ENCODE measurements around the gene ELMOD1. TPM values are rescaled to one million over a fixed set of nuclear protein-coding genes. Genes with fewer than 3 reads are reported as not detected.

The ELMOD1 gene
- polyA plus RNA-seq, 3 donors: 0.18 to 0.36 (median 0.23) TPM

DNA sequence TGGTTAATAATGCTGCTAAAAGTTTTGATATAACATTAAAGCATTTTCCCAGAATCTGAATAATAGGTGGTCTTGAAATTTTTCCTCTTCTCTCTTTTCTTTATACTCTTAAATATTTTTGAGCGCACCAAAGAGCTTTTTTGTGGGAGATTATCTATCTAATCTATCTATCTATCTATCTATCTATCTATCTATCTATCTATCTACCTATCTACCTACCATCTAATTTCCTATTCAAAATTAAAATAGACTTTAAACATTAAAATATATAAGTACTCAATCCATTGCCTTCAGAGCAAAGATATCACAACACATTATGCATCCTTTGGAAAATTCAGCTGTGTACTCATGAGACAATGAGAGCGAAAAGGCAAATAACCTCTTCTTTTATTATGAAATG is 55.8 kb downstream of the ELMOD1 start:
- DNase-seq: no peak

DNA sequence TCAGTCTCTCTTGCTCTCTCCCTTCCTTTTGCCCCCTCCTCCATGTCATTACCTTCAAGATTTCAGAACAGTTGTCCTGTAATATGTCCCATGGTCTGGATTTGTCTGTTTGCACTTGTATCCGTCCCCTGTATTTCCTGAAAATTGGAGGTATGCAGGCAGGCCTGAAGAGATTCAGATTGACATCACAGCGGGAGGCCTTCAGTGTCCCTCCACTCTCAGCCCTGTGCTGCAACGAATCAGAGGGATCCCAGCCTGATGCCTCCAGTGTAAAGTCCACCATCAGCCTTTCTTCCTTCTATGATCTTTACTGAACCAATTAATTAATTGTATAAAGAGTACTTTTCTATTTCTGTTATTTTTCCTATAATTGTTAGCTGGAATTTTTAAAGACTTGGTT is 57.3 kb downstream of the ELMOD1 start:
- DNase-seq: no peak

DNA sequence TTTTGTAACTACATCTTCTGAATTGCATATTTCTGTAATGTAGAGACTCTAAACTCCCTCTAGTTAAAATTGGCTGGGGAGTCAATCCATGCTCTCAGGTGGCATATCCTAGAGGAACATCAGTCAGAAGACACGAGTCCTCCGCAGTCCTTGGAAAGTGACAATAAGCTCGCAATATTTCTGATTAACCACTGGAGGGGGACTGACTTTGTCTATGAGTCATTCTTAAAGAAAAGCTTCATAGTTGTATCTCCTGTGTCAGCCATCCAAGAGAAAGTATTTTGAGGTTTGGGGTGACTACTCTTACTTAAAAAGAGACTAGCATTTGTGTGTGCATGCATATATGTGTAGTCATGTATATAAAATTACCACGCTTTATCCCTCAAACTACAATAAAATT is 60.7 kb downstream of the ELMOD1 start:
- no peak for DNase-seq

DNA sequence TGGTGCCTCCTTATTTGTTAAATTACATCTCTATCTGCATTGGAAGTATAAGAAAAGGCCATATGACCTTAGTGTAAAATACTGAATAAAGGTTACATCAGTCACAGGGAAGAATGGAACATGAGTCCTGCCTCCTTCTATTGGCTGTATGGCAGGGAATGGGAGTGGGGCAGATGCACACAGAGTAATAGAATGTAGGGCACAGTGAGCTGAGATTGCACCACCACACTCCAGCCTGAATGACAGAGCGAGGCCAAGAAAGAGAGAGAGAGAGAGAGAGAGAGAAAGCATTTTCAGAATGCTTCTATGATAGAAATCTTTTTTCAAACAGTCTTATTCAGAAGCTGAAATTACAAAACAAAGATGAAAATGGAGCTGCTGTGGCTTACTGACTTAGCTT is 62.1 kb downstream of the ELMOD1 start:
- DNase-seq: no peak

DNA sequence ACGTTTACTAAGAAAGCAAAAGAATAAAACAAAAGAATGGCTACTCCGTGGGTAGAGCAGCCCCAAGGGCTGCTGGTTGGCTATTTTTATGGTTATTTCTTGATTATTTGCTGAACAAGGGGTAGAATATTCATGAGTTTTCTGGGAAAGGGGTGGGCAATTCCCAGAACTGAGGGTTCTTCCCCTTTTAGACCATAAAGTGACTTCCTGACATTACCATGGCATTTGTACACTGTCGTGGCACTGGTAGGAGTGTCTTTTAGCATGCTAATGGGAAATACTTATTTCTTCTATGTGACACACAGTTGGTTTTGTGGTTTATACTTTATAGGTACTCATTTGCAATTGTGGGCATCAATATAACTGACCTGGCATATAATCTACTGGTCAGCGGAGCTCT is 64.7 kb downstream of the ELMOD1 start:
- no peak for DNase-seq

DNA sequence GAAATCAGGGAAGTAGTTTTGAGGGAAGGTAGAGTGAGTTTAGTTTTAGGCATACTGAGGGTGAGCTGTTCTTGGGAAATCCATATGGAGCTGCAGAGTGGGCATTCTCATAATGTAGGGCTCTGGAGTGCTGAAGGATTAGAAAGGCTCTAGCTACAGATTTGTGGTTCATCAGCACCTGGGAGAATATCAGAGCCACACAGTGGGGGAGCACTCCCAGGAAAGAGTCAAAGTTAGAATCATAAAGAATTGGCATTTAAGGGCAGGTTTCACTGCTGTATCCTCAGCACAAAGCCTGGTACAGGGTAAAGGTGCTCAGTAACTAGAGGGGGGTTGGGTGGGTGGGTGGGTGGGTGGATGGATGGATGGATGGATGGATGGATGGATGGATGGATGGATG is 68.4 kb downstream of the ELMOD1 start:
- no peak for DNase-seq

DNA sequence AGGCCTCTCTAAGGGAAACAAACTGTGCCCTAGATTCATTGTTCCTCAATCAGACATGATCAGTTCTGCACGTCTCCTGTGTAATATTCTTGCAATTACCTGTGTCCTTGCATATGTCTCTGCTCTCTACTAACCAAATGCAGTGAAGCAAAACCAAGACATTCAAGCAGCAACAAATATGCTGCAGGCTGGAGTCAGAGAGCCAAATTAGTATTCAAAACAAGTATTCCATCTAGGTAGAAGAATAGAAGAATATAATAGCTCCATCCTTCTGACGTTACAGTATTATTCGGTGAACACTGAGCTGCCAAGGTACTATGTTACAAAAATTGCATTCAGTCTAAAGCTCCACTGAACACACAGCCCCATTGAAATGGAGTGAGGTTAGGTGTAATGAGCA is 69.1 kb downstream of the ELMOD1 start:
- DNase-seq: no peak

DNA sequence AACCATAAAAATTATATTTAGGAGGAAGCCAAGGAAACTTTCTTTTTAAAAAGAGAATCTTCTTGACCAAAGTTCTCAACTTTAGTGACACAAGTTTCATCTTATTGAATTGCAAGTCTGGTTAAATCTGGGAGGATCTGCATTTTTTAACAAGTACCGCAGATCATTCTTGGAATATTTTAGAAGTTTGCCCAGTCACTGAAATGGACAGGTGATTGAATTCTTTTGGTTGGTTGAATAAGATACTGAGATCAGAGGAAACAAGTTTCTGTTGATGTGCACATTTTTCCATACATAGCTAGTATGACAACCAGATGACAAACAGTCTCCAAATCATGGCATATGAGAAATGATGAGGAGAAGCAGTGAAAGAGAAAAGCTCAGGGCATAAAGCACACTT is 70.7 kb downstream of the ELMOD1 start:
- no peak for DNase-seq

DNA sequence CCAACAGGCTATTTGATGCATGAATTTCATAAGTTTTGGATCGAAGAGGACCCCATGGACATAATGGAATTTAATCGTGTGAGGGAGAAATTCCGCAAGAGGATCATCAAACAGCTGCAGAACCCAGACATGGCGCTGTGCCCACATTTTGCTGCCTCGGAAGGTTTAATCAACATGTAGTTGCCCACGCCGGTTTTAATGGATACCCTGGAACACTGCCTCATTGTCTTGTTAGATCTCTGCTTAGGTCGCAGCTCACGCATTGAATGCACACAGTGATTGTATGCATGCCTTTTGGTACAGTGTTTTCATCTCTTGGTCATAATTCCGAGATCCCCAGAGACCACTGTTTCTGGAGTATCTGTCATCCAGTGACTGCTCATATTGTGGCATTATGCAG is 74.1 kb downstream of the ELMOD1 start:
- no peak for DNase-seq

DNA sequence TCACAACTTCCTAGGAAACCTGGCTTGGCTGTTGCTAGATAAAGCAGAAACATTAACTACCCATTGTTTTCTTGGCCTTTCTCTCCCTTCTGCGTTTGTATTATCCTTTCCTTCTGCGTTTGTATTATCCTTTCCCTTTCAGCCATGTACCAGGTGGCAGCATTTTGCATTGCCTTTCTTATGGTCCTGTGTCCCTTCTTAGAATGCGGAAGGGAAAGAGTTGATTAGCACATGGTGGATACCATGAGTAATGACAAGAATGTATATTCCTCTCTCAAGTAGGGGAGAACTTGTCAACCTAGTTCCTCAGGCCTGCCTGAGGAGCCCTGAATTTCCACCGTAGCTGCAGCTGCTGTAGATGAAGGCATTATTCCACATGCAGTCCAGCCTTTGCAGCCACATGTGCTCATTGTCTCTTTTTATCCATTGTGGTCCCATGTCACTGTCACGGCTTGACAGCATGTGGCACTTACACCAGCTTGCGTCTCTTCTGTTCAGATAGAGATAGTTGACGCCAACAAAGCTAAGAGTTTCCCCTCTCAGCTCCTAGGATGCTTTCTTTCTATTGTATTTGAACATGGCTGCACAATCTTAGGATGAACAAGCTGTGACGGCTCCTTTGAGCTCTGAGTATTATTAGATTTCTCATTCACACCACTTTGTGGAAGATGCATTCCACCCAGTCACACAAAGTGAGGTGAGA is 76.1 kb downstream of the ELMOD1 start:
- no peak for DNase-seq

DNA sequence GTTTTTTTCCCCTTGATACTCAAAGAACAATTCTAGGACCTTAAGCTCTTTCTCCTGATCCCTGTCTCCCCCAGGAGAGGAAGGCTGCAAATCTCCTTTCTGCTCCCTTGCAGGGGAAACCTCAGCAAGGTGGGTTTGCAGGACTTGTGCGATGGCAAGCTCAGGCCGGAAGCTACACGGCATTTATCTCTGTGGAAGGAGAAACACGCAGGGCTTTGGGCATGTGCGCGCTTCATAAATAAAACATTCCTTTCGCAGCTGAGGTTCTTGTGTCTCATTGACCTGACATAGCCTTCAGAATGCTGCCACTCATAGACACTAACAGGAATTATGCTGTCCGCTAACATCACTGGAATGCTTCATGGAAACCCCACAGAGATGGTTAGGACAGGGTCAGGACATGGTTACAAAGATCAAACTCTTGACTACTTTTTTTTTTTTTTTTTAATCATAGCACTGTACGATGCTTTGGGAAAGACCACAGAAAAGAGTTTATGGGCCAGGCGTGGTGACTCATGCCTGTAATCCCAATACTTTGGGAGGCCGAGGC is 78.3 kb downstream of the ELMOD1 start:
- DNase-seq: no peak

DNA sequence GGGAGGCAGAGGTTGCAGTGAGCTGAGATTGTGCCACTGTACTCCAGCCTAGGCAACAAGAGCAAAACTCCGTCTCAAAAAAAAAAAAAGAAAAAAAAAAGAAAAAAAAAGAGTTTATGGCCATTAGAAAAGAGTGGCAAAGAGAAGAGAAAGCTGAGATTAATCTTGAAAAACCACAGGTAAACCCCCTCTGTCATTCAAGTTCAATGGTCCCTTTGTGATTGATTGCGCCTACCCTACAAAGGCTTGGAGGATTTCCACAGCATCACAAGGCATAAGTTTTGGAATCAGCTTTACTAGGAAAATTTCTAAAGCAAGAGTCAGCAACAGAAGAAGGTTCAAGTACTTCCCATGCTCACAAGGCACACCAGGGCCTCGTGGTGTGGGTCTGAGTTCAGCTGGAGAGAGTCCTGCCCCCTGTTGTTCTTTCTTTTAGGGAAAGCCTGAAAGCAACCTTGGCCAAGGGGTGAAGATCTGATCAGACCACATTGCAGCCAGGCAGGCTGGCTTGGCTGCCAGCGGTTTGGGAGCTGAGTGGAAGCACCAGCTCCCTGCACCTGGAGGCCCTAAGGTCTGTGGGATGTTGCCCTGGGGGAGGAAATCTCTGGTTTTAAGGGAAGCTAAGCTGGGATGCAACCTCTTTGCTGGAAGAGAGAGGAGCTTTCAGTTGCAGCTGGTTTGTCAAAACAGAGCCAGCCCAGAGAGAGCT is 79.1 kb downstream of the ELMOD1 start:
- no peak for DNase-seq

DNA sequence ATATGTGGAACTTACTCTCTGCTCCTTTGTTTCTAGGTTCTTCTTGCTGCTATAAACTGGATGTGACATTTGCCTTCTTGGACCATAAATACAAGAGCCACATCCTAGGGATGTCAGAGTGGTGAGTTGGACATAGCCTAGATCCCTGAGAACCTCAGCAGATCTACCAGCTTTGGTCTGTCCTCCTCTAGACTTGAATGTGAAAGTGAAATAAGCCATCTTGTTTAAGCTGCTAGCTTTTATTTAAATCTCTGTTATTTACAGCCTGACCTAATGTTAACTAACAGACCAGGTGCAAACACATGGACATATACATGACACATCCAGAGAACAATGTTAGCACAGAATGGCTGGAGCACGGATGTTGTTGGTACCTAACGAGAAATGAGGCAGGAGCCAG is 85.0 kb downstream of the ELMOD1 start:
- DNase-seq: no peak

DNA sequence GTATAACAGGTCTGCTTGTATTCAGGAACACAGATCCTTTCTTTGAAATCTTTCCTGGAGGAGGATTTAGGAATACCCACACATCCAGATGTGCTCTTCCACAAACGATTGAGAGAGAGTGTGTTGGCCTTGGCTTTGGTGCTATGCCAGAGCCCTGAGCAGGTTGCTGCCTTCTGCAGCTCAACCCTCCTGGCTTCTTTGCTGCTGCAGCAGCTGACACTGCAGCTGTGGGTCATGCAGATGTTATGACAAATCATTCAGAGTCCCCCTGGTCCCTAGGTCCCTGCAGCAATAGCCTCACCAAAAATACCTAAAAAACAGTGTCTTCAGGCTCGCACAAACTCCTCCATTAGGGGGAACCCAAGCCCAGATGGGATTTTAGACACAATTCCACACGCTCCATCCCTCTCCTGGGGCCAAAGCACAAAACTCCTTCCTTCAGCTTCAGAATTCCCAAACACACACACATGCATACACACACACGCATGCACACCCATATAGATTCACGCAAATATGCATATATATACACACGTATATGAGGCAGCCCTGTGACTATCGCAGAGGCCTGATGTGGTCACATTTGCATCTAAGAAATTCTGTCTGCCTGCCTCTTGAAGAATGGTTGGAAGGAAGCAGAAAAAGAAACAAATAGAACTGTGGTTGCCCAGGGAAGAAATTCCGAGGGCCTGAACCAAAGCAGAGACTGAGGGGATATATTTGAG is 85.5 kb downstream of the ELMOD1 start:
- no peak for DNase-seq

DNA sequence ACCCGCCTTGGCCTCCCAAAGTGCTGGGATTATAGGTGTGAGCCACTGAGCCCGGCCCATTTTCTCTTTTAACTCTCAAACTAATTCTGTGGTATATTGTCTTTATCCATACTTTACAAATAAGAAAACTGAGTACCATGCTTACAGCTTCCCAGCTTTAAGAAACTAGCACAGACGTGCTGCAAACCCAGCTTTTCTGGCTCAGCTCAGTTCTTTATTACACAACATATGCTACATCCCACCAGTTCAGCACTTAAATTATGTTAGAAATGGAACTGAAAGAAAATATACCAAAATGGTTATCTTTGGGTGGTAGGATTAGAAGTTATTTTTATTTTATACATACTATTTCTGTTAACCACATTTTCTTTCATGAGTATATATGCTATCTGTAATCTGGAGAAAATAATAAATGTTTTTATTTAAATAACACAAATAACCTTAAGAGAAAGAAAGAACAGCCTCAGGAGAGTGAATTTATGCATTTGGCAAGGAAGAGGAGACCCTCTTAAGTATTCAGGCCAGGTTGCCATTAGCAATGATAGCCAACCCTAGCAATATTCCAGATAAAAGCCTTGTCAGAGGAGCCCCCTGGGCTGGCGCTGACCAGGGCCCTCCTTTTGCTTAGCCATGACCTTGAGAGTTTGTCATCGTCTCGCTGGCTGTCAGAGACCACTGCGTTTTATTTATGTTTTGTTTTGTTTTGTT is 87.1 kb downstream of the ELMOD1 start:
- DNase-seq: peak; percentile 9

DNA sequence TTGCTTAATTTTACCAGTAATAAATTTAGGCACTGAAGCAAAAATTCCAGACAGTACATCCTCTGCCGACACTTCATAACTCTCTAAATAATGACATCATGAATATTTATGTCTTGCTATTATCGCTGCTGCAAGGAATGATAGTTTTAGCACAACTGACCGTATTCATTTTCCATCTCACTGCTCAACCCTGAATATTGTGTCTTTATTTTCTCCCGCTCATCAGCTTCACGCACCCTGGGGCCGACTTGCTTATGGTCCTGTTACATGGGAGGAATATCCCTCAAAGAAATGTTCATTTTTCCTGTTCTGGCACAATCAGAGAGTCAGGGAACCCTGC is 87.7 kb downstream of the ELMOD1 start:
- no peak for DNase-seq

DNA sequence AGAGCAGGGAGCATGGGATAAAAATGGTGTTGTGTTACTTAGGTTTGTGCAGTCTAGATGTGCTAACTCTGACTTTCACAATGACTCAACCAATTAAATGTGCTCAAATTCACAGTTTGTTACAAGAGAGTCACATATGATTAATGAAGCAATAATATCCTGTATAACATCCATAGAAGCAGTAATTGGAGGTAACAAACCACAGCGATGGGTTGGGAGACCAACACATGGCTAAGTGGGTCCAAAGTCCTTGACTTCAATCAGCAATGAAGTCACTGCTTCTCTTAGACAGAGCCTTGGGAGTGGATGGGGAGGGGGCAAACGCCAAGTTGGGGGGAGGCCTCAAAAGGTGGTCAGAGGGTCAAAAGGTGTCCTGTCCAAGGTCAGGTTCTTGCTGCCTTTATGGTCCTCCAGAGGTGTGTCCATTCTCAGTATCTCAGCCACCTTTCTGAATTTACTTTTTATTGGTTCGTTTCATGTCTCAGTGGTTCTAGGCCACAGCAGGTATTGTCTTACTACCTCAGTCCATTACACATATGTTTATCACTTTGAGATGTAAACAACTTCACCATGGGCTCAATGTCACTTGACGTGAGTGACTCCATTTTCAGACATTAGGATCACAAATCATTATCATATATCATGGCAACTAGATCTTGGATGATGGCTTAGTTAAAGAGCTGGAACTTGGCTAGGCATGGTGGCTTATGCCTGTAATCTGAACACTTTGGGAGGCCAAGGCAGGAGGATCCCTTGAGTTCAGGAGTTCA is 88.5 kb downstream of the ELMOD1 start:
- DNase-seq: no peak

DNA sequence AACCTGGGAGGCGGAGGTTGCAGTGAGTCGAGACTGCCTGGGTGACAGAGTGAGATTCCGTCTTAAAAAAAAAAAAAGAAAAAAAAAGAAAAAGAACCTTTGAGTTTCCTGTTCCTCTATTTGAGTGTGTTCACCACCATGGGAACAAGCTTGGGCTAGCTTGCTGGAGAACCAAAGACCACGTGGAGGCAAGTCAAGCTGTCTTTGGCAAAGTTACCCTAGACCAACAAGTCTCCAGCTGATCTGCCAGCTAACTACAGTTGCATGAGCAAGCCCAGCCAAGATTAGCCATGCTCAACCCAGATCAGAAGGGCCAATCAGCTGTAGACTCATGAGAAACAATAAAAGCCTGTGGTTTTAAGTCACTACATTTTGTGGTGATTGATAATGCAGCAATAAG is 91.2 kb downstream of the ELMOD1 start:
- no peak for DNase-seq

DNA sequence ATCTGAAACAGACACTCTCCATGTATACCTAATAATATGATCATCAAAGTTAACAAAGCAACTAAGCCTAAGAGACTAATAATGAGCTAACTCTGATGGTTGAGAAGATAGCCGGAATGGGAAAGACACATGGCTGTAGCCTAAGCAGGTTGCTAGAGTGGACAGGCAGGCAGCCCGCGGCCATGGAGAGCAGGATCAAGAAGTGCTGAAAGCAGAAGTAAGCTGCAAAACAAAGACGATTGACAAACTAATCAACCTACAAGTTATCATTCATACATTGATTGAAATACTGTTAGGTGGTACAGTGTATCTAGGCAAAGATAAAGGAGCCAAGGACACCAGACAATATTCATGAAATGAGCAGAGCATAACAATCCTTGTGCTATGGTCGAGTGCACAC is 91.6 kb downstream of the ELMOD1 start:
- DNase-seq: no peak

DNA sequence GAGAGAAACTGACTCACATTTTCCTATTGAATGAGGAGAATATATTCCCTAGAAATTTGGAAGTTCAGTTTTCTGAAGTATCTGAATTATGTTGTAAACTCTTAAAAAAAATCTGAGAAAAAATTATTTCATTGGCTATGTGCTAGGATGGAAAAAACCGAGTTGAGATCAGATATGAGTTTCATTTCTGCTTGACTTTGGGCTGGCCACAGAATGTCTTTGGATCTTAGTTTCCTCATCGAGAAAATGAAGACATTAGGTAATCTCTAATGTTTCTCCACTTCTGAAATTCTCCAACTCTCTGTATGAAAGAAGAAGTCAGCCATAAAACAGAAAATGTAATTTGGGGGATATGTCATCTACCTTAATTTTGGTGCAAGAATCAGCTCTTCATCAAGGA is 92.1 kb downstream of the ELMOD1 start:
- DNase-seq: no peak

DNA sequence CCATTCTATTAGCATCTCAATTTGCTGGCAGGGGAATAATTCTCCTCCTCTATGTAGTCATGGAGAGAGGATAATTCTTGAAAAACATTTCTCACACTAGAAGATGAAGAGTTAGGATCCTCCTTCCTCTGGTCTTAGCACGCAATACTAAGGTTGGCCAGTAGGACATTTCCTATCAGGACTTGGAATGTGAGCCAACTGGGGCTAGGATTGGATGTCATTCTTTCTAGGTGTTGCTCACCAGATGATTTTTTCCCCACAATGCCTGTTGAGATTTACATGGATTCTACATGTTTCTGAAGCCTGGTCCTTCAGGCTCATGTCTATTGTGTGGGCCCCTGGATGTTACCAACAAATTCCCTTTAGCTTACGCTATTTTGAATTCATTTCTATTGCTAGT is 92.9 kb downstream of the ELMOD1 start:
- no peak for DNase-seq

Measured in renal pelvis (tissue), 4 donors.